ENCODE measurements around the gene ISM1. TPM values are rescaled to one million over a fixed set of nuclear protein-coding genes. Genes with fewer than 3 reads are reported as not detected.

The ISM1 gene
- polyA plus RNA-seq, 3 donors, result not detected

GRCh38 chr20:13348311-13349234, 127.5 kb downstream of the ISM1 start:
- Histone ChIP-seq H3K79me2 (ENCODE audit: insufficient read depth, low read length) (no peaks in the 10 kb centered on the region), H2AFZ (ENCODE audit: insufficient read depth, low read depth, low read length, poor library complexity, severe bottlenecking) (no peak overlapping the region), H3K27ac (ENCODE audit: low read depth in 1 of 2, low read length in 2 of 2) (no peak overlapping the region), H3K4me1 (ENCODE audit: control insufficient read depth in 1 of 2, insufficient read depth in 2 of 2, low read length in 2 of 2) (no peaks in the 10 kb centered on the region), H3K9me3 (replicated peaks in 1 of 2; ENCODE audit: control insufficient read depth in 1 of 2, insufficient read depth in 1 of 2, low read length in 2 of 2) (peaks cover 0 to 10% of the 10 kb centered on the region in 2 donors), H3K27me3 (ENCODE audit: control insufficient read depth in 2 of 2, insufficient read depth in 2 of 2, low read length in 2 of 2) (no peaks in the 10 kb centered on the region), H4K20me1 (ENCODE audit: insufficient read depth, low read length) (no peaks in the 10 kb centered on the region), H3K36me3 (replicated peaks in 1 of 2; ENCODE audit: control insufficient read depth in 1 of 2, insufficient read depth in 2 of 2, low read length in 2 of 2) (no peaks in the 10 kb centered on the region), H3K9ac (ENCODE audit: insufficient read depth, low read length, poor library complexity, severe bottlenecking) (no peak overlapping the region), H3K4me2 (replicated peaks; ENCODE audit: extremely low read depth, low read length, poor library complexity, severe bottlenecking) (no peak overlapping the region), H3K4me3 (replicated peaks in 1 of 3; ENCODE audit: low read depth in 2 of 3, low read length in 3 of 3) (no peak overlapping the region)
- no peaks in the 10 kb centered on the region for H3K36me3 Mint-ChIP-seq
- H3K27ac Mint-ChIP-seq, result no peak overlapping the region
- H3K4me1 Mint-ChIP-seq, result no peaks in the 10 kb centered on the region
- H3K27me3 Mint-ChIP-seq (ENCODE audit: low read depth in 3 of 3), result peaks cover 0 to 3% (median 0%) of the 10 kb centered on the region in 3 donors
- H3K4me3 Mint-ChIP-seq, result no peak overlapping the region
- H3K9me3 Mint-ChIP-seq, result peaks cover 2 to 22% (median 6%) of the 10 kb centered on the region in 7 donors
- intact Hi-C loops (cut with micrococcal nuclease), result no loop called here
- 87% methylated on average over 5 of the region's 9 CpGs for WGBS (ENCODE audit: insufficient coverage)
- DNase-seq, result no peak
- TF ChIP-seq CTCF (IDR thresholded peaks at IDR 0.05), result no peak

DNA sequence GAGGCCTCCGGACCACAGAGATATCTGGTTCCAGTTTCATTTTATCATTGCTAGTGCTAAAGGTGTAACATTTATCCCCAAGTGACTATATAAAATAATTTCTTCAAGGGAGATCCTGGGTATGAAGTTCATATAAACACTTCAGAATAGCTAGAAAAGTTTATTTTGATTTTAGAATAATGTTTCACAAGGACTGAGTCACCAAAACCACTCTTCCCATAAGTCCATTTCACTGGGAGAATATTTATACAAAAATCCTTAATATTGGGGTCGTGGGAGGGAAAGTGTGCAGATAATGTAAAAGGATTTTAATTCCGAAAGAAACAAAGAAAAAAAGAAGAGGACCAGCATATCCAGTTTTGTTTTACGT, 128.1 kb downstream of the ISM1 start:
- Mint-ChIP-seq H3K9me3 (peaks cover 2 to 16% (median 5%) of the 10 kb centered on the region in 7 donors), H3K4me1 (no peaks in the 10 kb centered on the region), H3K27ac (no peak overlapping the region), H3K4me3 (no peak overlapping the region), H3K36me3 (no peaks in the 10 kb centered on the region), H3K27me3 (ENCODE audit: low read depth in 3 of 3) (peaks cover 0 to 2% (median 2%) of the 10 kb centered on the region in 3 donors)
- no peak overlapping the region for H2AFZ ChIP-seq (ENCODE audit: insufficient read depth, low read depth, low read length, poor library complexity, severe bottlenecking)
- no peak for DNase-seq
- no peak overlapping the region for H3K9ac ChIP-seq (ENCODE audit: insufficient read depth, low read length, poor library complexity, severe bottlenecking)
- H3K27ac ChIP-seq (ENCODE audit: low read depth in 1 of 2, low read length in 2 of 2), result no peak overlapping the region
- H3K27me3 ChIP-seq (ENCODE audit: control insufficient read depth in 2 of 2, insufficient read depth in 2 of 2, low read length in 2 of 2), result no peaks in the 10 kb centered on the region
- no peak overlapping the region for H3K4me2 ChIP-seq (replicated peaks; ENCODE audit: extremely low read depth, low read length, poor library complexity, severe bottlenecking)
- H4K20me1 ChIP-seq (ENCODE audit: insufficient read depth, low read length), result no peaks in the 10 kb centered on the region
- H3K36me3 ChIP-seq (replicated peaks in 1 of 2; ENCODE audit: control insufficient read depth in 1 of 2, insufficient read depth in 2 of 2, low read length in 2 of 2), result no peaks in the 10 kb centered on the region
- no CpG with 5 or more reads among the region's 4 CpGs for whole genome bisulfite sequencing (ENCODE audit: insufficient coverage)
- H3K4me1 ChIP-seq (ENCODE audit: control insufficient read depth in 1 of 2, insufficient read depth in 2 of 2, low read length in 2 of 2), result no peaks in the 10 kb centered on the region
- no peak overlapping the region for H3K4me3 ChIP-seq (replicated peaks in 1 of 3; ENCODE audit: low read depth in 2 of 3, low read length in 3 of 3)
- no peaks in the 10 kb centered on the region for H3K79me2 ChIP-seq (ENCODE audit: insufficient read depth, low read length)
- intact Hi-C loops (cut with micrococcal nuclease), result no loop called here
- peaks cover 0 to 10% of the 10 kb centered on the region in 2 donors for H3K9me3 ChIP-seq (replicated peaks in 1 of 2; ENCODE audit: control insufficient read depth in 1 of 2, insufficient read depth in 1 of 2, low read length in 2 of 2)
- no peak for TF ChIP-seq CTCF (IDR thresholded peaks at IDR 0.05)

Other genes starting within 250 kb of the ISM1 start
- under 1 TPM in 1 of 3 donors, not detected in 2; 0.01 TPM for gene SPTLC3, start 212.3 kb upstream of the ISM1 start, polyA plus RNA-seq